HG02840 (cell line): Measurements from ENCODE around the gene METTL8.

ENCODE experiments used
- ATAC-seq: cut with Tn5 transposase; IDR thresholded peaks from one replicate; pipeline ENCODE4 v1.9.1; 2021; ENCODE audit warnings: mild to moderate bottlenecking, moderate library complexity, moderate number of reproducible peaks; ENCODE audit not compliant: unreplicated experiment, low FRiP score

The METTL8 gene

GRCh38 chr2:171271971-171272436, 161.8 kb downstream of the METTL8 start:
- no peak for ATAC-seq

- no peak for ATAC-seq
Observed at GRCh38 chr2:171271386-171271785, 162.4 kb downstream of the METTL8 start.

GRCh38 chr2:171267855-171268629, 165.7 kb downstream of the METTL8 start:
- no peak for ATAC-seq
